ENCODE results near the gene EVC2.

- TF ChIP-seq, protein P1, sequence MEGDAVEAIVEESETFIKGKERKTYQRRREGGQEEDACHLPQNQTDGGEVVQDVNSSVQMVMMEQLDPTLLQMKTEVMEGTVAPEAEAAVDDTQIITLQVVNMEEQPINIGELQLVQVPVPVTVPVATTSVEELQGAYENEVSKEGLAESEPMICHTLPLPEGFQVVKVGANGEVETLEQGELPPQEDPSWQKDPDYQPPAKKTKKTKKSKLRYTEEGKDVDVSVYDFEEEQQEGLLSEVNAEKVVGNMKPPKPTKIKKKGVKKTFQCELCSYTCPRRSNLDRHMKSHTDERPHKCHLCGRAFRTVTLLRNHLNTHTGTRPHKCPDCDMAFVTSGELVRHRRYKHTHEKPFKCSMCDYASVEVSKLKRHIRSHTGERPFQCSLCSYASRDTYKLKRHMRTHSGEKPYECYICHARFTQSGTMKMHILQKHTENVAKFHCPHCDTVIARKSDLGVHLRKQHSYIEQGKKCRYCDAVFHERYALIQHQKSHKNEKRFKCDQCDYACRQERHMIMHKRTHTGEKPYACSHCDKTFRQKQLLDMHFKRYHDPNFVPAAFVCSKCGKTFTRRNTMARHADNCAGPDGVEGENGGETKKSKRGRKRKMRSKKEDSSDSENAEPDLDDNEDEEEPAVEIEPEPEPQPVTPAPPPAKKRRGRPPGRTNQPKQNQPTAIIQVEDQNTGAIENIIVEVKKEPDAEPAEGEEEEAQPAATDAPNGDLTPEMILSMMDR (IDR thresholded peaks at IDR 0.05; ENCODE audit: low read length): no peak
- TF ChIP-seq EZH2 (optimal IDR thresholded peaks at IDR 0.05; ENCODE audit: low read depth, low read length) (no peak), EZH2phosphoT487 (IDR thresholded peaks at IDR 0.05; ENCODE audit: low read length) (no peak)
These were observed 141.4 kb downstream of the EVC2 start for GRCh38 chr4:5566991-5567390.

Data from MM.1S (cell line).